GM12878 (cell line): ENCODE results near the gene LILRB3.

Experiments
- BHLHE40 ChIP-seq, 2 experiments: fragments of 450-650 bp in 1 of 2; IDR thresholded peaks; 2 replicates each; pipeline ENCODE4 v1.6.1; 2011 to 2017; ENCODE audit warnings: low read depth in 2 of 2, borderline replicate concordance in 1 of 2, improper control_type of control experiment in 1 of 2, low read length in 1 of 2, mild to moderate bottlenecking in 1 of 2
- POU2F2 ChIP-seq: IDR thresholded peaks from 3 replicates; pipeline ENCODE4 v1.6.1; 2011; ENCODE audit warnings: low read depth, mild to moderate bottlenecking, low read length, borderline replicate concordance
- TAF1 ChIP-seq: IDR thresholded peaks from 2 replicates; pipeline ENCODE4 v1.6.1; 2011; ENCODE audit warnings: mild to moderate bottlenecking, low read depth, low read length, borderline replicate concordance

- TF ChIP-seq BHLHE40 (IDR thresholded peaks at IDR 0.05; ENCODE audit: borderline replicate concordance in 1 of 2, low read depth in 2 of 2, low read length in 1 of 2) = no peak
- TF ChIP-seq TAF1 = no peak
- TF ChIP-seq POU2F2 = no peak
Observed at GRCh38 chr19:54168174-54168917, 54.5 kb downstream of the LILRB3 start.
